GM21737 (cell line): ENCODE results near the gene GSK3B.

Experiments used
- ATAC-seq: cut with Tn5 transposase; IDR thresholded peaks from one replicate; pipeline ENCODE4 v1.9.1; 2021; ENCODE audit warnings: mild to moderate bottlenecking, moderate library complexity; ENCODE audit not compliant: unreplicated experiment

GSK3B gene

GRCh38 chr3:120098710-120099109 is 4.5 kb upstream of the GSK3B start:
- no peak for ATAC-seq

GRCh38 chr3:120095979-120096426 is 1.8 kb upstream of the GSK3B start:
- no peak for ATAC-seq

- ATAC-seq = peak; percentile 45
These were observed 1.2 kb upstream of the GSK3B start for GRCh38 chr3:120095226-120095978.

- ATAC-seq = peak; percentile 65
These were observed 554 bp upstream of the GSK3B start for GRCh38 chr3:120094776-120095225.

- no peak for ATAC-seq
These were observed 932 bp downstream of the GSK3B start for GRCh38 chr3:120093119-120093910.

- no peak for ATAC-seq
These were observed 1.8 kb downstream of the GSK3B start for GRCh38 chr3:120092474-120092873.

GRCh38 chr3:120090422-120090821 is 3.8 kb downstream of the GSK3B start:
- ATAC-seq = no peak

GRCh38 chr3:120089089-120089488 is 5.2 kb downstream of the GSK3B start:
- ATAC-seq = no peak

GRCh38 chr3:120088622-120089021 is 5.6 kb downstream of the GSK3B start:
- no peak for ATAC-seq

GRCh38 chr3:120081719-120082118 is 12.5 kb downstream of the GSK3B start:
- peak; percentile 86 for ATAC-seq

- ATAC-seq = no peak
These were observed 13.4 kb downstream of the GSK3B start for GRCh38 chr3:120080836-120081235.

GRCh38 chr3:120077731-120078130 is 16.5 kb downstream of the GSK3B start:
- ATAC-seq = no peak

- ATAC-seq = no peak
These were observed 21.3 kb downstream of the GSK3B start for GRCh38 chr3:120072867-120073525.

GRCh38 chr3:120071259-120071658 is 23.0 kb downstream of the GSK3B start:
- no peak for ATAC-seq

GRCh38 chr3:120070263-120070981 is 23.8 kb downstream of the GSK3B start:
- no peak for ATAC-seq

GRCh38 chr3:120067083-120067482 is 27.2 kb downstream of the GSK3B start:
- no peak for ATAC-seq

GRCh38 chr3:120066634-120067033 is 27.6 kb downstream of the GSK3B start:
- ATAC-seq = no peak

GRCh38 chr3:120064641-120065040 is 29.6 kb downstream of the GSK3B start:
- ATAC-seq = no peak

GRCh38 chr3:120062474-120062873 is 31.8 kb downstream of the GSK3B start:
- ATAC-seq = no peak

GRCh38 chr3:120059081-120059864 is 35.0 kb downstream of the GSK3B start:
- ATAC-seq = no peak
